Mammary epithelial cell (primary cell): ENCODE data around the gene ALG9.

Source experiments
- CTCF ChIP-seq, 2 donors: IDR thresholded peaks in 1 of 2; conservative IDR thresholded peaks in 1 of 2; 2 replicates each; pipeline ENCODE4 v1.5.1; 2011 to 2012; ENCODE audit warnings: inconsistent platforms in 2 of 2, low read length in 2 of 2, mild to moderate bottlenecking in 2 of 2, control low read depth in 1 of 2, low read depth in 1 of 2; ENCODE audit not compliant: insufficient read depth in 1 of 2; ENCODE audit errors: extremely low read depth in 1 of 2
- EZH2 ChIP-seq: IDR thresholded peaks from 2 replicates; pipeline ENCODE4 v1.6.1; 2012; ENCODE audit warnings: low read length, inconsistent platforms, borderline replicate concordance

DNA sequence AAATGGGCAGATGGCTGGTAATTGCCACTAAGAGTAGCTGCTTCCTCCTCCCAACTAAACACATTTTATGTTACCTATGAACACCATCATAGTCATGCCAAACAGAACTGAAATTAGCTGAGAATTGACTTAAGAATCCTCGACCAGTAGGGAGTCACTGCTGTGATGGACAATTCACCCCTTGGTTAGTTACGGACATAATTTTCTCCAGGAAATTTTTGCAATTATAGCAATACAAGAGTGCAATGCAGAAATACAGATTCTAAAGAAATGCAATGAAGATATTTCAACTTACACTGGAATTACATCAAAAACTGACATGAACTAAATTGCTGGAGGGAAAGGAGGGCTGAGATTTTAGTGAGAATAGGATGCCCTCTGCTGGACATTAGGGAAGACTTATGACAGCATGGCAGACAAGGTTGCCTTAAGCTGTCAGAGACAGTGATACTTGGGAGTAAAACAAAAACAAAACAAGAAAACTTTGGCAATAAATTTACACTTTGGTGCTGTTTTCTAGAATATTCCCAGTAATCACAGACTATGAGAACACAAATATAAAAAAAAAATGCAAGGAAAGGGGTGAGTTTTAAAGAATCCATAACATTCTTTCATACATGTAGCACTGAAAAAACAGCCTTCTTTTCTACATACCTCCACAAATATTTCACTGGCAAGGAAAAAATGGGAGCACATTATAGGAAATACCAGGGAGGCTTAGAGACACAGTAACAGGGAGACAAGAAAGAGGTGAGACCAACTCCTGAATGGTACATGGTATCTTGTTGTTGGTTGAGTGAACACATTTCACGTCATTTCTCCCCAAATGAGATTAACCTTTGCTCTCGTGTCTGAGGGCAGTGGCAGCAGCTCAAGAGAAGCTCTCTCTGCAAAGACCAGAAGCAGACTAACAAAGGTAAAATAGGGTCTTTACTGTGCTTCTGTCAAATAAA is 94.0 kb downstream of the ALG9 start:
- peak; percentile 68 to 78 for TF ChIP-seq CTCF (conservative IDR thresholded peaks at IDR 0.05 in 1 of 2, IDR thresholded peaks at IDR 0.05 in 1 of 2; ENCODE audit: extremely low read depth in 1 of 2, insufficient read depth in 1 of 2, low read depth in 1 of 2, low read length in 2 of 2)
- no peak for TF ChIP-seq EZH2
